WTC11 (cell line): ENCODE measurements around the gene SIN3A.

Experiments
- JUN ChIP-seq: sonication (generic); formaldehyde crosslinking; IDR thresholded peaks from 2 replicates; pipeline ENCODE4 v1.8.0; 2023; ENCODE audit warnings: mild to moderate bottlenecking, missing genetic modification reagents
- TF ChIP-seq, protein P1 (sequence below): sonication (generic); formaldehyde crosslinking; IDR thresholded peaks from 2 replicates; pipeline ENCODE4 v1.8.0; 2022; ENCODE audit warnings: mild to moderate bottlenecking, missing genetic modification reagents

DNA sequence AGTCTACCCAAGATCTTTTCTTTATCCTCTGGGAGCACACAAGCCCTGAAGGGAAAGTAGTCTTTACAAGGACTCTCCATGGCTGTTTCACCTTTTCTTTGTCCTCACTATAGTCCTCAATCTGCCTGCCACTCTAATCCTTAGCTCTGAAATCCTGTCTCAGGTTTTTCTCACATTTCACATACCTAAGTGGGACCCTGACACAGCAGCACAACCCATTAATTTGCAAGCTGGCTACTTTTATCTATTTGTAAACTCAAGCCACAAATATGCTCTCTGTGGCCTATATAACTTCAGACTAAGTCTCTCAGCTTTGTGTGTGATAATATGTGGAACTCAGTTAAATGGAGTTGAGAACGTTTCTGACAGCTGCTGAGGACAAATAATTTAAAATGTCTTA lies 19.8 kb downstream of the SIN3A start:
- no peak for TF ChIP-seq JUN
- TF ChIP-seq, protein P1, sequence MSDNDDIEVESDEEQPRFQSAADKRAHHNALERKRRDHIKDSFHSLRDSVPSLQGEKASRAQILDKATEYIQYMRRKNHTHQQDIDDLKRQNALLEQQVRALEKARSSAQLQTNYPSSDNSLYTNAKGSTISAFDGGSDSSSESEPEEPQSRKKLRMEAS = no peak
